Liver (tissue), 9 donors: ENCODE measurements around the gene CXXC4. TPM values are rescaled to one million over a fixed set of nuclear protein-coding genes. Genes with fewer than 3 reads are reported as not detected.

ENCODE experiments used
- DNase-seq: peaks from one replicate; pipeline ENCODE4 v3.0.0-alpha.2; 2017; ENCODE audit warnings: low spot score
- H3K27ac ChIP-seq, 2 donors: one replicate each; pipeline ENCODE4 v1.7.0; 2013; ENCODE audit warnings: inconsistent platforms in 2 of 2, low read length in 2 of 2, control low read depth in 1 of 2, low read depth in 1 of 2, mild to moderate bottlenecking in 1 of 2
- H3K27me3 ChIP-seq, 4 donors: one replicate each; pipeline versions ENCODE4 v1.6.1 to v1.7.0; 2013; ENCODE audit warnings: low read length in 3 of 4, inconsistent platforms in 1 of 4, mild to moderate bottlenecking in 1 of 4, moderate library complexity in 1 of 4; ENCODE audit not compliant: control insufficient read depth in 4 of 4, insufficient read depth in 4 of 4
- H3K36me3 ChIP-seq, 4 donors: one replicate each; pipeline versions ENCODE4 v1.6.1 to v1.7.0; 2013; ENCODE audit warnings: low read length in 3 of 4, mild to moderate bottlenecking in 3 of 4, low read depth in 1 of 4, moderate library complexity in 1 of 4; ENCODE audit not compliant: control insufficient read depth in 4 of 4, insufficient read depth in 3 of 4
- H3K4me1 ChIP-seq, 4 donors: one replicate each; pipeline versions ENCODE4 v1.6.1 to v1.7.0; 2013; ENCODE audit warnings: low read length in 3 of 4, mild to moderate bottlenecking in 3 of 4, moderate library complexity in 1 of 4; ENCODE audit not compliant: control insufficient read depth in 4 of 4, insufficient read depth in 4 of 4
- H3K4me3 ChIP-seq, 3 donors: one replicate each; pipeline versions ENCODE4 v1.6.1 to v1.7.0; 2013; ENCODE audit warnings: low read length in 3 of 3, control low read depth in 1 of 3, low read depth in 1 of 3, mild to moderate bottlenecking in 1 of 3
- H3K9ac ChIP-seq, 2 donors: one replicate each; pipeline ENCODE4 v1.7.0; 2013; ENCODE audit warnings: low read length in 2 of 2, mild to moderate bottlenecking in 2 of 2, moderate library complexity in 2 of 2, control low read depth in 1 of 2, low read depth in 1 of 2
- H3K9me3 ChIP-seq, 4 donors: one replicate each; pipeline versions ENCODE4 v1.6.1 to v1.7.0; 2013; ENCODE audit warnings: low read length in 3 of 4; ENCODE audit not compliant: control insufficient read depth in 4 of 4
- ATF3 ChIP-seq: IDR thresholded peaks from 2 replicates; pipeline ENCODE4 v1.6.1; 2016; ENCODE audit warnings: antibody characterized with exemption
- EGR1 ChIP-seq, 2 donors: IDR thresholded peaks; 2 replicates each; pipeline ENCODE4 v1.6.1; 2016 to 2018; ENCODE audit warnings: antibody characterized with exemption in 2 of 2, low read depth in 2 of 2
- FOXA1 ChIP-seq: IDR thresholded peaks from 2 replicates; pipeline ENCODE4 v1.6.1; 2016; ENCODE audit warnings: antibody characterized with exemption
- HNF4G ChIP-seq: IDR thresholded peaks from 2 replicates; pipeline ENCODE4 v1.6.1; 2016; ENCODE audit warnings: antibody characterized with exemption
- JUND ChIP-seq, 2 donors: IDR thresholded peaks; 2 replicates each; pipeline ENCODE4 v1.6.1; 2016; ENCODE audit warnings: antibody characterized with exemption in 2 of 2
- MAX ChIP-seq: IDR thresholded peaks from 2 replicates; pipeline ENCODE4 v1.6.1; 2016; ENCODE audit warnings: antibody characterized with exemption
- RAD21 ChIP-seq, 2 donors: IDR thresholded peaks; 2 replicates each; pipeline ENCODE4 v1.6.1; 2016; ENCODE audit warnings: antibody characterized with exemption in 2 of 2, mild to moderate bottlenecking in 2 of 2
- REST ChIP-seq: IDR thresholded peaks from 2 replicates; pipeline ENCODE4 v1.6.1; 2016; ENCODE audit warnings: antibody characterized with exemption, mild to moderate bottlenecking
- RXRA ChIP-seq, 2 donors: IDR thresholded peaks; 2 replicates each; pipeline ENCODE4 v1.6.1; 2017 to 2018; ENCODE audit warnings: antibody characterized with exemption in 2 of 2, mild to moderate bottlenecking in 1 of 2
- SP1 ChIP-seq: IDR thresholded peaks from 2 replicates; pipeline ENCODE4 v1.6.1; 2018; ENCODE audit warnings: antibody characterized with exemption, mild to moderate bottlenecking
- TAF1 ChIP-seq: conservative IDR thresholded peaks from 2 replicates; pipeline ENCODE4 v1.6.1; 2016; ENCODE audit warnings: antibody characterized with exemption, mild to moderate bottlenecking
- ZBTB33 ChIP-seq: IDR thresholded peaks from 2 replicates; pipeline ENCODE4 v1.6.1; 2016; ENCODE audit warnings: antibody characterized with exemption
- WGBS: extraction: QIAGEN DNeasy Blood & Tissue Kit; methylation state at CpG from one replicate; pipeline ENCODE4 v1.1.7; 2013; 5-methylcytosine and 5-hydroxymethylcytosine counted together
- polyA plus RNA-seq, 2 donors: library from polyadenylated mRNA; stranded (reverse) in 1 of 2; unstranded in 1 of 2; fragments of 200-250 nt in 1 of 2; fragments of >200 nt in 1 of 2; fragmentation: Nextera tagmentation in 1 of 2; extraction: Ambion mirVana in 1 of 2; gene quantifications; one replicate each; pipeline versions ENCODE4 v1.2.1 to v1.2.3, GENCODE V29; 2013 to 2015
- total RNA-seq, 2 donors: library from RNA; depleted of rRNA; stranded (reverse); fragments of >200 nt; gene quantifications; one replicate each; pipeline ENCODE4 v1.2.3, GENCODE V29; 2014
- donor health status: healthy.
- donor health status: healthy.
- donor health status: healthy.
- donor health status: healthy.
- donor health status: healthy.

Gene CXXC4
- total and polyA plus RNA-seq, 4 donors: 0.17 to 1.2 (median 1.00) TPM

GRCh38 chr4:104489731-104490095 lies 5.0 kb downstream of the CXXC4 start (continued):
- TF ChIP-seq REST (no peak), HNF4G (no peak)

GRCh38 chr4:104488151-104488550 lies 6.5 kb downstream of the CXXC4 start:
- no peaks in the 10 kb centered on the region for H3K27me3 ChIP-seq
- no peaks in the 10 kb centered on the region for H3K36me3 ChIP-seq
- WGBS: 99% methylated on average over 1 of the region's 1 CpG
- no peak overlapping the region for H3K9ac ChIP-seq
- H3K9me3 ChIP-seq: no peaks in the 10 kb centered on the region
- H3K27ac ChIP-seq: no peak overlapping the region
- H3K4me1 ChIP-seq: peaks cover 0 to 20% (median 15%) of the 10 kb centered on the region in 4 donors
- H3K4me3 ChIP-seq: no peak overlapping the region
- TF ChIP-seq RXRA (IDR thresholded peaks at IDR 0.05) (no peak), FOXA1 (no peak), EGR1 (IDR thresholded peaks at IDR 0.05; ENCODE audit: low read depth in 2 of 2) (no peak)
- no peak for DNase-seq

- DNase-seq: no peak
- peaks cover 0 to 12% (median 7%) of the 10 kb centered on the region in 4 donors for H3K4me1 ChIP-seq
Observed at GRCh38 chr4:104486716-104487504, 7.8 kb downstream of the CXXC4 start.

GRCh38 chr4:104475652-104476051 lies 19.0 kb downstream of the CXXC4 start:
- Histone ChIP-seq H3K4me3 (no peak overlapping the region), H3K36me3 (no peaks in the 10 kb centered on the region), H3K27ac (no peak overlapping the region), H3K27me3 (no peaks in the 10 kb centered on the region), H3K4me1 (peaks cover 0 to 2% (median 0%) of the 10 kb centered on the region in 4 donors), H3K9me3 (no peaks in the 10 kb centered on the region), H3K9ac (no peak overlapping the region)
- 88% methylated on average over 4 of the region's 4 CpGs for WGBS
- TF ChIP-seq RXRA (IDR thresholded peaks at IDR 0.05): no peak
- no peak for TF ChIP-seq EGR1 (IDR thresholded peaks at IDR 0.05; ENCODE audit: low read depth in 2 of 2)
- TF ChIP-seq SP1: no peak
- no peak for TF ChIP-seq ZBTB33
- TF ChIP-seq TAF1: no peak
- no peak for TF ChIP-seq RAD21 (IDR thresholded peaks at IDR 0.05)
- no peak for TF ChIP-seq MAX
- no peak for TF ChIP-seq ATF3
- TF ChIP-seq JUND (IDR thresholded peaks at IDR 0.05): no peak
- DNase-seq: no peak

More at GRCh38 chr4:104486716-104487504, 7.8 kb downstream of the CXXC4 start:
- no peaks in the 10 kb centered on the region for H3K27me3 ChIP-seq
- H3K9ac ChIP-seq: no peak overlapping the region
- no peak overlapping the region for H3K27ac ChIP-seq
- 91% methylated on average over 2 of the region's 2 CpGs for WGBS
- H3K9me3 ChIP-seq: no peaks in the 10 kb centered on the region
- no peak for TF ChIP-seq ATF3
- TF ChIP-seq RXRA (IDR thresholded peaks at IDR 0.05): no peak
- no peak overlapping the region for H3K4me3 ChIP-seq
- no peaks in the 10 kb centered on the region for H3K36me3 ChIP-seq
